SK-N-SH (cell line): ENCODE measurements around the gene MMS19. TPM values are rescaled to one million over a fixed set of nuclear protein-coding genes. Genes with fewer than 3 reads are reported as not detected.

Source experiments
- CTCF ChIA-PET: fragments of 300-600, 350-600 bp; formaldehyde crosslinking; extraction: SDS; loops from one replicate; lab custom pipeline; 2021; lab: Yijun Ruan, JAX
- POLR2A ChIA-PET: fragments of 350-600 bp; sonication (Branson Sonifier 250); formaldehyde crosslinking; extraction: SDS; loops from one replicate; lab custom pipeline; 2020; ENCODE audit warnings: antibody characterized with exemption, inconsistent platforms; lab: Yijun Ruan, JAX
- DNase-seq: peaks from one replicate; pipeline ENCODE4 v3.0.0; 2012
- H2AFZ ChIP-seq: fragments of 200-600 bp; sonication (generic); 2 replicates; pipeline ENCODE4 v1.8.1; 2016; ENCODE audit warnings: antibody characterized with exemption, mild to moderate bottlenecking, low read depth
- H3F3A ChIP-seq: fragments of 200-600 bp; sonication (generic); replicated peaks from 2 replicates; pipeline ENCODE3; 2016; ENCODE audit warnings: antibody characterized with exemption, mild to moderate bottlenecking; ENCODE audit not compliant: insufficient read depth
- H3K27ac ChIP-seq, 2 experiments: fragments of 200-500 bp in 1 of 2; fragments of 200-600 bp in 1 of 2; sonication (Bioruptor generic) in 1 of 2; sonication (generic), shearing (Covaris generic) in 1 of 2; 2 replicates each; pipeline versions ENCODE4 v1.5.1 to v1.6.1; 2014 to 2016; ENCODE audit warnings: low read depth in 2 of 2, inconsistent platforms in 1 of 2, low read length in 1 of 2, mild to moderate bottlenecking in 1 of 2, mixed read lengths in 1 of 2
- H3K27me3 ChIP-seq: fragments of 200-600 bp; sonication (generic), shearing (Covaris generic); 2 replicates; pipeline ENCODE4 v1.6.1; 2016; ENCODE audit warnings: mixed run types; ENCODE audit not compliant: insufficient read depth
- H3K36me3 ChIP-seq, 2 experiments: fragments of 200-500 bp in 1 of 2; fragments of 200-600 bp in 1 of 2; sonication (Bioruptor generic) in 1 of 2; sonication (generic) in 1 of 2; replicated peaks in 1 of 2; 2 replicates each; pipeline versions ENCODE3 to v1.5.1; 2014 to 2016; ENCODE audit warnings: low read length in 1 of 2, mild to moderate bottlenecking in 1 of 2; ENCODE audit not compliant: insufficient read depth in 2 of 2, control insufficient read depth in 1 of 2
- H3K4me1 ChIP-seq, 2 experiments: fragments of 200-500 bp in 1 of 2; fragments of 200-600 bp in 1 of 2; sonication (Bioruptor generic) in 1 of 2; sonication (generic), shearing (Covaris generic) in 1 of 2; 2 replicates each; pipeline versions ENCODE4 v1.5.1 to v1.6.1; 2014 to 2016; ENCODE audit warnings: low read depth in 1 of 2, low read length in 1 of 2, mixed run types in 1 of 2; ENCODE audit not compliant: insufficient read depth in 2 of 2, control insufficient read depth in 1 of 2
- H3K4me2 ChIP-seq: fragments of 200-600 bp; sonication (generic), shearing (Covaris generic); 2 replicates; pipeline ENCODE4 v1.6.1; 2017; ENCODE audit warnings: mixed run types
- H3K4me3 ChIP-seq, 2 experiments: fragments of 200-500 bp in 1 of 2; fragments of 200-600 bp in 1 of 2; sonication (Bioruptor generic) in 1 of 2; sonication (generic), shearing (Covaris generic) in 1 of 2; 2 replicates each; pipeline versions ENCODE4 v1.5.1 to v1.8.1; 2014 to 2016; ENCODE audit warnings: low read depth in 2 of 2, inconsistent platforms in 1 of 2, low read length in 1 of 2, mild to moderate bottlenecking in 1 of 2, mixed read lengths in 1 of 2, moderate library complexity in 1 of 2
- H3K79me2 ChIP-seq: fragments of 200-600 bp; sonication (generic); 2 replicates; pipeline ENCODE4 v1.8.1; 2017; ENCODE audit warnings: mild to moderate bottlenecking; ENCODE audit not compliant: insufficient read depth
- H3K9ac ChIP-seq: fragments of 200-600 bp; sonication (generic); 2 replicates; pipeline ENCODE4 v1.6.1; 2017; ENCODE audit warnings: mixed run types
- H3K9me2 ChIP-seq: fragments of 200-600 bp; sonication (generic); 2 replicates; pipeline ENCODE4 v1.6.1; 2017; ENCODE audit warnings: mixed run types
- H3K9me3 ChIP-seq: fragments of 200-600 bp; sonication (generic); 2 replicates; pipeline ENCODE4 v1.6.1; 2017; ENCODE audit warnings: mixed run types, mild to moderate bottlenecking, moderate library complexity
- H4K20me1 ChIP-seq: fragments of 200-600 bp; sonication (generic); 2 replicates; pipeline ENCODE4 v1.6.1; 2017; ENCODE audit warnings: mild to moderate bottlenecking, mixed run types; ENCODE audit not compliant: insufficient read depth
- ELF1 ChIP-seq: IDR thresholded peaks from 2 replicates; pipeline ENCODE4 v1.4.0; 2012
- EP300 ChIP-seq, 2 experiments: IDR thresholded peaks; 2 replicates each; pipeline versions ENCODE4 v1.4.0 to v1.6.1; 2012; ENCODE audit warnings: borderline replicate concordance in 1 of 2, low read depth in 1 of 2, low read length in 1 of 2
- RAD21 ChIP-seq: IDR thresholded peaks from 2 replicates; pipeline ENCODE4 v1.6.1; 2012; ENCODE audit warnings: mild to moderate bottlenecking, low read length
- SIN3A ChIP-seq: IDR thresholded peaks from 2 replicates; pipeline ENCODE4 v1.6.1; 2012; ENCODE audit warnings: low read depth, mild to moderate bottlenecking, low read length, moderate library complexity, borderline replicate concordance
- SMC3 ChIP-seq: IDR thresholded peaks from 2 replicates; pipeline ENCODE4 v1.6.1; 2012; ENCODE audit warnings: low read depth, low read length, improper control_type of control experiment
- WGBS: methylation state at CpG from one replicate; pipeline ENCODE4 v1.1.6; 2017; ENCODE audit warnings: low lambda C conversion rate; 5-methylcytosine and 5-hydroxymethylcytosine counted together
- polyA plus RNA-seq, 3 experiments: library from polyadenylated mRNA; depleted of rRNA; stranded (reverse); fragments of >200 nt; gene quantifications; 2 replicates each; pipeline ENCODE4 v1.2.3, GENCODE V29; 2012
- TF ChIP-seq, protein P1 (sequence below): fragments of 150-350 bp; IDR thresholded peaks from 2 replicates; pipeline ENCODE4 v1.6.1; 2016; ENCODE audit warnings: mild to moderate bottlenecking, low read depth, low read length
- TF ChIP-seq, protein P2 (sequence below): IDR thresholded peaks from 2 replicates; pipeline ENCODE4 v1.4.0; 2012; ENCODE audit warnings: low read depth
- TF ChIP-seq, protein P3 (sequence below): fragments of 200-600 bp; sonication (generic); IDR thresholded peaks from 2 replicates; pipeline ENCODE4 v1.6.1; 2017; ENCODE audit warnings: antibody characterized with exemption, mild to moderate bottlenecking, moderate library complexity
- TF ChIP-seq, protein P4 (sequence below): fragments of 150-350 bp; IDR thresholded peaks from 2 replicates; pipeline ENCODE4 v1.6.1; 2017; ENCODE audit warnings: antibody characterized with exemption, low read length, low read depth, borderline replicate concordance

The MMS19 gene
- polyA plus RNA-seq, 1 of the 3 experiments (the other 2 are of a cell fraction), result 56.9 TPM

DNA sequence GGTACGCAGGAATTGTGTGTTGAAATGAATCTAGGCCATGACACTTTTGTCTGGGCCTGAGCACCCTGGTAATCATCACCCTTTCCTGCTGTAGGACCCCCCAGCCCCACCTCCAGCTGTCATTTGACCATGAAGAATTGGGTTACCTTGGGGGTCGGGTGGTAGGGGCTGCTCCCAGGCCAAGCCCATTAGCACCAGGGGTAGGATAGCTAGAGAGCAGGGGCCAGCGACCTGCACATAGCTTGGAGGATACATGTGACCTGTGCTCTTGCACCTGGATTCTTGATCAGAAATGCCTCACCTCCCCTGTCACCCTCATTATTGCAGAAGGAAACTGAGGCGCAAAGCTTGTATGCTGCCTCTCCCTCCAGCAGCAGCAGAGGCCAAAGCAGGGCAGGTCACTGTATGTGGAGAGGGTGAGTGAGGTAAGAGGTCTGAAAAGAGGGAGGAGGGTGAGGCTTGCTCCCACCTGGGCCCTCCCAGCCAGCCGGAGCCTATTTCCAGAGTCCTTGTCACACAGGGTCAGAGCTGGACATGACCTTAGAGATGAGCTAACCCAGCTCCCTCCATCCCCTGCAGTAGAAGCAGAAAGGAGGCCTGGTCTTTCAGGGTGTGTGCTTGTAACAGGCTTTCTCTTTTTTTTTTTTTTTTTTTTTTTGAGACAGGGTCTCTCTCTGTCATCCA, 39.1 kb upstream of the MMS19 start (continued):
- TF ChIP-seq SIN3A, result no peak

DNA sequence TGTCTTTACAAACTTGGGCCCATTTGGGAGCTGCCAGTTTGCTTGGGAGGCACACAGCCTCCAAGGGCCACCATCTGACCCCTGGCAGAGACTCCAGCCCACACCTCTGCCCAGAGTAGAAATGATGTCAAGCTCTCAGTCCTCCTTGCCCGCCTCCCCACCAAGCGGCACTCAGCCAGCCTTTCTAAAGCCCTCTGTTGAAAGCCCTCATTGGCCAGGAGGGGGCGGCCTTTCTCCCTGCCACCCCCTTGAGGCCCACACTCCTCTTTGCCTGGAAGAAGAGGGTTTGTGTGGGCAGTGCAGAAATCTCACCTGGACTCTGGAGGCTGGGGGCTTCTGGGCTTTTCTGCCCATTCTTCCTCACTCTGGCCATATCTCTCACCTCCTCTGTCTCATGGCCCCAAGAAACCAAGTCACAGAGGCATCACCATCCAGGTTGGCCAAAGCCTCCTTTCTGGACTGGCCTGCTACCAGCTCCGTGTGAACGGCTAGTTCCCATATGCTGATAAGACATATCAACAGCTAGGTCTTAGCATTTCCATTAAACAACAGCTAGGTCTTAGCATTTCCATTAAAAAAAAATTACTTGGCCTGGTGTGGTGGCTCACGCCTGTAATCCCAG, 36.6 kb upstream of the MMS19 start:
- Histone ChIP-seq H4K20me1 (peaks cover 7% of the 10 kb centered on the region; the same call in 1 of the 2 replicates), H3K9me2 (no peaks in the 10 kb centered on the region), H2AFZ (no peak overlapping the region), H3K36me3 (no peaks in the 10 kb centered on the region), H3K4me3 (no peak overlapping the region), H3K27ac (peak overlapping the region in 1 of 2 experiments; percentile 95; a peak in 1 of 4 replicates), H3F3A (peaks cover 13% of the 10 kb centered on the region), H3K9me3 (no peaks in the 10 kb centered on the region), H3K79me2 (peaks cover 70% of the 10 kb centered on the region), H3K27me3 (no peaks in the 10 kb centered on the region), H3K9ac (no peak overlapping the region), H3K4me2 (no peak overlapping the region), H3K4me1 (peaks cover 16 to 38% of the 10 kb centered on the region in 2 experiments; a peak in 3 of 4 replicates)
- CTCF ChIA-PET, result interaction anchor here (0.7 to 5.1 kb wide), 11 partner anchors 9 to 92 kb away, joined by 3 to 53 read pairs (median 4); partner anchors contain the start of genes ANKRD2 and UBTD1
- DNase-seq, result peak; percentile 62
- 91% methylated on average over 4 of the region's 6 CpGs for WGBS
- POLR2A ChIA-PET, result no interaction called here
- TF ChIP-seq RAD21, result peak; percentile 42; the same call in 1 of the 2 replicates
- TF ChIP-seq, protein P1, sequence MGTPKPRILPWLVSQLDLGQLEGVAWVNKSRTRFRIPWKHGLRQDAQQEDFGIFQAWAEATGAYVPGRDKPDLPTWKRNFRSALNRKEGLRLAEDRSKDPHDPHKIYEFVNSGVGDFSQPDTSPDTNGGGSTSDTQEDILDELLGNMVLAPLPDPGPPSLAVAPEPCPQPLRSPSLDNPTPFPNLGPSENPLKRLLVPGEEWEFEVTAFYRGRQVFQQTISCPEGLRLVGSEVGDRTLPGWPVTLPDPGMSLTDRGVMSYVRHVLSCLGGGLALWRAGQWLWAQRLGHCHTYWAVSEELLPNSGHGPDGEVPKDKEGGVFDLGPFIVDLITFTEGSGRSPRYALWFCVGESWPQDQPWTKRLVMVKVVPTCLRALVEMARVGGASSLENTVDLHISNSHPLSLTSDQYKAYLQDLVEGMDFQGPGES, result no peak
- no peak for TF ChIP-seq ELF1
- TF ChIP-seq SMC3, result peak; percentile 28
- TF ChIP-seq, protein P2, sequence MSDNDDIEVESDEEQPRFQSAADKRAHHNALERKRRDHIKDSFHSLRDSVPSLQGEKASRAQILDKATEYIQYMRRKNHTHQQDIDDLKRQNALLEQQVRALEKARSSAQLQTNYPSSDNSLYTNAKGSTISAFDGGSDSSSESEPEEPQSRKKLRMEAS, result no peak
- TF ChIP-seq, protein P3, sequence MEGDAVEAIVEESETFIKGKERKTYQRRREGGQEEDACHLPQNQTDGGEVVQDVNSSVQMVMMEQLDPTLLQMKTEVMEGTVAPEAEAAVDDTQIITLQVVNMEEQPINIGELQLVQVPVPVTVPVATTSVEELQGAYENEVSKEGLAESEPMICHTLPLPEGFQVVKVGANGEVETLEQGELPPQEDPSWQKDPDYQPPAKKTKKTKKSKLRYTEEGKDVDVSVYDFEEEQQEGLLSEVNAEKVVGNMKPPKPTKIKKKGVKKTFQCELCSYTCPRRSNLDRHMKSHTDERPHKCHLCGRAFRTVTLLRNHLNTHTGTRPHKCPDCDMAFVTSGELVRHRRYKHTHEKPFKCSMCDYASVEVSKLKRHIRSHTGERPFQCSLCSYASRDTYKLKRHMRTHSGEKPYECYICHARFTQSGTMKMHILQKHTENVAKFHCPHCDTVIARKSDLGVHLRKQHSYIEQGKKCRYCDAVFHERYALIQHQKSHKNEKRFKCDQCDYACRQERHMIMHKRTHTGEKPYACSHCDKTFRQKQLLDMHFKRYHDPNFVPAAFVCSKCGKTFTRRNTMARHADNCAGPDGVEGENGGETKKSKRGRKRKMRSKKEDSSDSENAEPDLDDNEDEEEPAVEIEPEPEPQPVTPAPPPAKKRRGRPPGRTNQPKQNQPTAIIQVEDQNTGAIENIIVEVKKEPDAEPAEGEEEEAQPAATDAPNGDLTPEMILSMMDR, result peak; percentile 59
- TF ChIP-seq EP300 (IDR thresholded peaks at IDR 0.05; ENCODE audit: borderline replicate concordance in 1 of 2, low read depth in 1 of 2, low read length in 1 of 2), result no peak
- TF ChIP-seq, protein P4, sequence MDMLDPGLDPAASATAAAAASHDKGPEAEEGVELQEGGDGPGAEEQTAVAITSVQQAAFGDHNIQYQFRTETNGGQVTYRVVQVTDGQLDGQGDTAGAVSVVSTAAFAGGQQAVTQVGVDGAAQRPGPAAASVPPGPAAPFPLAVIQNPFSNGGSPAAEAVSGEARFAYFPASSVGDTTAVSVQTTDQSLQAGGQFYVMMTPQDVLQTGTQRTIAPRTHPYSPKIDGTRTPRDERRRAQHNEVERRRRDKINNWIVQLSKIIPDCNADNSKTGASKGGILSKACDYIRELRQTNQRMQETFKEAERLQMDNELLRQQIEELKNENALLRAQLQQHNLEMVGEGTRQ, result no peak
